ENCODE results near the gene PAXX. TPM values are rescaled to one million over a fixed set of nuclear protein-coding genes. Genes with fewer than 3 reads are reported as not detected.

The PAXX gene
- total and polyA plus RNA-seq, 9 of the 15 experiments (the other 6 are each of a cell fraction or from before 2014, with no cell fraction given), result 1.2 to 175 (median 38.5) TPM

DNA sequence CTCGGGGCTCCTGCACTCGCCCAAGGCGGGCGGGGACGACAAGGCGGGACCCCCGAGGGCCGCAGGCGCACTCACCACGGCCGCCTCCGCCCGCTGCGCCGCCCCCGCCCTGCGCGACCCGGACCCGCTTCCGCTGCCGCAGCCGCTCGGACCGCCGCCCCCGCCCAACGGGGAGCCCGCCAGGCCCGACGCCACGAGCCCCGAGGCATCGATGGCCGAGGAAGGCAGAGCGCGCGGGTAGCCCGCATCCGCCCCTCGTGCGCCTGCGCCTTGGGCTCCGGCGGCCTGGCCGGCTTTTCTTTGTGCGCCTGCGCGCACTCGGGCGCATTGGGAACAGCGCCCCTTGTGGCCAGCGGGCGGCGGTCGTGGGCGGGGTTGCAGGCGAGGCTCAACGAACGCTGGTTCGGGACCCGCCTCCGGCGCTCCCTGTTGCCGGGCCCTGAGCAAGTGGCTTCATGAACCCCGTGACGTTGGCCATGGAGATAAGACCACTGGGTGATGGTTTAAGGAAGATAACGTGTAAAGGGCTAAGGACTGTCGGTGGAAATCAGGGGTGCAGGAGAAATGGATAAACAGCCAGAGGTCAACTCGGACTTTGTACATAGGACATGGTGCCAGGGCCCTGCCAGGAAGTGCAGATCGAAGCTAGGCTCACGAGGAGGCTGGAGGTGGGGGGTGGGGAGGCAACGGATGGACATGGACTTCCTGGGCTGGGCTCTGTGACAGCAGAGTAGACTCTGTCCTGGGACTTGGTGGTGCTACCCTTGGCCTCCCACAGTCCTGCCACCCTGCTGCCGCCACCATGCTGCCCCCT, 47.5 kb upstream of the PAXX start, which contains the start of the genes C8G and FBXW5 (continued):
- TF ChIP-seq ZNF12 (CRISPR knock-in tag; IDR thresholded peaks at IDR 0.05) (no peak), BRD9 (IDR thresholded peaks at IDR 0.05; ENCODE audit: low read depth, partially characterized antibody) (no peak), FOXM1 (IDR thresholded peaks at IDR 0.05; ENCODE audit: low read depth) (no peak), FOXM1 (CRISPR knock-in tag; IDR thresholded peaks at IDR 0.05; ENCODE audit: low read depth) (no peak; the same call in 1 of the 2 replicates), CBFA2T3 (IDR thresholded peaks at IDR 0.05) (peak; percentile 43), BMI1 (IDR thresholded peaks at IDR 0.05; ENCODE audit: low read length) (no peak), ZNF324 (CRISPR knock-in tag; IDR thresholded peaks at IDR 0.05) (peak; percentile 56; the same call in 1 of the 2 replicates), RCOR1 (IDR thresholded peaks at IDR 0.05; ENCODE audit: borderline replicate concordance in 1 of 2, low read depth in 2 of 2, low read length in 2 of 2) (peak in 1 of 2 experiments; percentile 34; a peak in 2 of 4 replicates), MEIS2 (IDR thresholded peaks at IDR 0.05; ENCODE audit: partially characterized antibody) (peak; percentile 90), ZC3H4 (CRISPR knock-in tag; IDR thresholded peaks at IDR 0.05; ENCODE audit: borderline replicate concordance) (no peak), GATAD2B (IDR thresholded peaks at IDR 0.05; ENCODE audit: borderline replicate concordance) (no peak; the same call in 1 of the 2 replicates), ZNF282 (CRISPR knock-in tag; IDR thresholded peaks at IDR 0.05) (no peak), POLR2H (tag; IDR thresholded peaks at IDR 0.05; ENCODE audit: low read depth) (no peak), KAT2B (IDR thresholded peaks at IDR 0.05; ENCODE audit: low read depth, low read length) (no peak)
- TF ChIP-seq, protein P1, sequence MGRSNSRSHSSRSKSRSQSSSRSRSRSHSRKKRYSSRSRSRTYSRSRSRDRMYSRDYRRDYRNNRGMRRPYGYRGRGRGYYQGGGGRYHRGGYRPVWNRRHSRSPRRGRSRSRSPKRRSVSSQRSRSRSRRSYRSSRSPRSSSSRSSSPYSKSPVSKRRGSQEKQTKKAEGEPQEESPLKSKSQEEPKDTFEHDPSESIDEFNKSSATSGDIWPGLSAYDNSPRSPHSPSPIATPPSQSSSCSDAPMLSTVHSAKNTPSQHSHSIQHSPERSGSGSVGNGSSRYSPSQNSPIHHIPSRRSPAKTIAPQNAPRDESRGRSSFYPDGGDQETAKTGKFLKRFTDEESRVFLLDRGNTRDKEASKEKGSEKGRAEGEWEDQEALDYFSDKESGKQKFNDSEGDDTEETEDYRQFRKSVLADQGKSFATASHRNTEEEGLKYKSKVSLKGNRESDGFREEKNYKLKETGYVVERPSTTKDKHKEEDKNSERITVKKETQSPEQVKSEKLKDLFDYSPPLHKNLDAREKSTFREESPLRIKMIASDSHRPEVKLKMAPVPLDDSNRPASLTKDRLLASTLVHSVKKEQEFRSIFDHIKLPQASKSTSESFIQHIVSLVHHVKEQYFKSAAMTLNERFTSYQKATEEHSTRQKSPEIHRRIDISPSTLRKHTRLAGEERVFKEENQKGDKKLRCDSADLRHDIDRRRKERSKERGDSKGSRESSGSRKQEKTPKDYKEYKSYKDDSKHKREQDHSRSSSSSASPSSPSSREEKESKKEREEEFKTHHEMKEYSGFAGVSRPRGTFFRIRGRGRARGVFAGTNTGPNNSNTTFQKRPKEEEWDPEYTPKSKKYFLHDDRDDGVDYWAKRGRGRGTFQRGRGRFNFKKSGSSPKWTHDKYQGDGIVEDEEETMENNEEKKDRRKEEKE (IDR thresholded peaks at IDR 0.05; ENCODE audit: borderline replicate concordance in 1 of 2, control insufficient read depth in 1 of 2, low read depth in 2 of 2, low read length in 1 of 2), result no peak
- TF ChIP-seq, protein P2, sequence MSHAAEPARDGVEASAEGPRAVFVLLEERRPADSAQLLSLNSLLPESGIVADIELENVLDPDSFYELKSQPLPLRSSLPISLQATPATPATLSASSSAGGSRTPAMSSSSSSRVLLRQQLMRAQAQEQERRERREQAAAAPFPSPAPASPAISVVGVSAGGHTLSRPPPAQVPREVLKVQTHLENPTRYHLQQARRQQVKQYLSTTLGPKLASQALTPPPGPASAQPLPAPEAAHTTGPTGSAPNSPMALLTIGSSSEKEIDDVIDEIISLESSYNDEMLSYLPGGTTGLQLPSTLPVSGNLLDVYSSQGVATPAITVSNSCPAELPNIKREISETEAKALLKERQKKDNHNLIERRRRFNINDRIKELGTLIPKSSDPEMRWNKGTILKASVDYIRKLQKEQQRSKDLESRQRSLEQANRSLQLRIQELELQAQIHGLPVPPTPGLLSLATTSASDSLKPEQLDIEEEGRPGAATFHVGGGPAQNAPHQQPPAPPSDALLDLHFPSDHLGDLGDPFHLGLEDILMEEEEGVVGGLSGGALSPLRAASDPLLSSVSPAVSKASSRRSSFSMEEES (CRISPR knock-in tag; IDR thresholded peaks at IDR 0.05), result no peak
- TF ChIP-seq, protein P3, sequence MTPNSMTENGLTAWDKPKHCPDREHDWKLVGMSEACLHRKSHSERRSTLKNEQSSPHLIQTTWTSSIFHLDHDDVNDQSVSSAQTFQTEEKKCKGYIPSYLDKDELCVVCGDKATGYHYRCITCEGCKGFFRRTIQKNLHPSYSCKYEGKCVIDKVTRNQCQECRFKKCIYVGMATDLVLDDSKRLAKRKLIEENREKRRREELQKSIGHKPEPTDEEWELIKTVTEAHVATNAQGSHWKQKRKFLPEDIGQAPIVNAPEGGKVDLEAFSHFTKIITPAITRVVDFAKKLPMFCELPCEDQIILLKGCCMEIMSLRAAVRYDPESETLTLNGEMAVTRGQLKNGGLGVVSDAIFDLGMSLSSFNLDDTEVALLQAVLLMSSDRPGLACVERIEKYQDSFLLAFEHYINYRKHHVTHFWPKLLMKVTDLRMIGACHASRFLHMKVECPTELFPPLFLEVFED (CRISPR knock-in tag; conservative IDR thresholded peaks at IDR 0.05), result peak; percentile 85; the same call in 1 of the 2 replicates
- TF ChIP-seq, protein P4, sequence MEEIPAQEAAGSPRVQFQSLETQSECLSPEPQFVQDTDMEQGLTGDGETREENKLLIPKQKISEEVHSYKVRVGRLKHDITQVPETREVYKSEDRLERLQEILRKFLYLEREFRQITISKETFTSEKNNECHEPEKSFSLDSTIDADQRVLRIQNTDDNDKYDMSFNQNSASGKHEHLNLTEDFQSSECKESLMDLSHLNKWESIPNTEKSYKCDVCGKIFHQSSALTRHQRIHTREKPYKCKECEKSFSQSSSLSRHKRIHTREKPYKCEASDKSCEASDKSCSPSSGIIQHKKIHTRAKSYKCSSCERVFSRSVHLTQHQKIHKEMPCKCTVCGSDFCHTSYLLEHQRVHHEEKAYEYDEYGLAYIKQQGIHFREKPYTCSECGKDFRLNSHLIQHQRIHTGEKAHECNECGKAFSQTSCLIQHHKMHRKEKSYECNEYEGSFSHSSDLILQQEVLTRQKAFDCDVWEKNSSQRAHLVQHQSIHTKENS (CRISPR knock-in tag; IDR thresholded peaks at IDR 0.05), result no peak

Measured in K562 (cell line).